ENCODE results near the gene TPM4.

Gene TPM4

GRCh38 chr19:16139752-16140151 lies 63.5 kb downstream of the TPM4 start:
- DNase-seq: no peak
- Mint-ChIP-seq H3K4me1 (peaks cover 41% of the 10 kb centered on the region), H3K9me3 (no peaks in the 10 kb centered on the region), H3K4me3 (no peak overlapping the region), H3K27me3 (no peaks in the 10 kb centered on the region), H3K27ac (no peak overlapping the region)
- ATAC-seq: no peak

GRCh38 chr19:16141043-16141442 lies 64.7 kb downstream of the TPM4 start:
- ATAC-seq (no peak), DNase-seq (no peak)
- H3K27ac Mint-ChIP-seq: peak overlapping the region in 1 of 2 donors; percentile 81
- H3K4me3 Mint-ChIP-seq: no peak overlapping the region
- peaks cover 54% of the 10 kb centered on the region for H3K4me1 Mint-ChIP-seq
- H3K9me3 Mint-ChIP-seq: no peaks in the 10 kb centered on the region
- H3K27me3 Mint-ChIP-seq: no peaks in the 10 kb centered on the region

GRCh38 chr19:16142032-16142580 lies 65.8 kb downstream of the TPM4 start:
- Mint-ChIP-seq H3K27ac (no peak overlapping the region), H3K9me3 (no peaks in the 10 kb centered on the region), H3K4me3 (no peak overlapping the region), H3K27me3 (no peaks in the 10 kb centered on the region), H3K4me1 (peaks cover 57% of the 10 kb centered on the region)
- ATAC-seq (no peak), DNase-seq (no peak)

- Mint-ChIP-seq H3K27me3 (no peaks in the 10 kb centered on the region), H3K4me1 (peaks cover 57% of the 10 kb centered on the region), H3K9me3 (no peaks in the 10 kb centered on the region), H3K4me3 (peak within 1 kb of the TSS; percentile 96 to 99), H3K27ac (peak within 1 kb of the TSS; percentile 98)
- ATAC-seq (peak; percentile 99), DNase-seq (peak; percentile 64 to 83)
These were observed 67.3 kb downstream of the TPM4 start, which contains the start of gene HSH2D for GRCh38 chr19:16143399-16144215. Gene HSH2D (plus strand): TSS chr19:16143685. CDS start chr19:16148751, 5,066 bp downstream.

- ATAC-seq (peak; percentile 35), DNase-seq (no peak)
- Mint-ChIP-seq H3K4me3 (peak overlapping the region; percentile 96 to 99), H3K9me3 (no peaks in the 10 kb centered on the region), H3K27me3 (no peaks in the 10 kb centered on the region), H3K27ac (peak overlapping the region; percentile 98), H3K4me1 (peaks cover 62% of the 10 kb centered on the region)
These were observed 67.9 kb downstream of the TPM4 start for GRCh38 chr19:16144216-16144581.

GRCh38 chr19:16146112-16146511 lies 69.8 kb downstream of the TPM4 start:
- peak overlapping the region; percentile 49 to 62 for H3K4me3 Mint-ChIP-seq
- no peaks in the 10 kb centered on the region for H3K9me3 Mint-ChIP-seq
- DNase-seq (no peak), ATAC-seq (no peak)
- peaks cover 58% of the 10 kb centered on the region for H3K4me1 Mint-ChIP-seq
- H3K27me3 Mint-ChIP-seq: no peaks in the 10 kb centered on the region
- H3K27ac Mint-ChIP-seq: no peak overlapping the region

GRCh38 chr19:16148443-16149229 lies 72.3 kb downstream of the TPM4 start:
- ATAC-seq (no peak), DNase-seq (no peak)
- H3K4me1 Mint-ChIP-seq: peaks cover 37% of the 10 kb centered on the region
- H3K4me3 Mint-ChIP-seq: no peak overlapping the region
- no peaks in the 10 kb centered on the region for H3K27me3 Mint-ChIP-seq
- H3K9me3 Mint-ChIP-seq: no peaks in the 10 kb centered on the region
- no peak overlapping the region for H3K27ac Mint-ChIP-seq

Measured in stimulated activated naive CD8-positive, alpha-beta T cell treated with anti-CD3 and anti-CD28 coated beads, Interleukin-15, amount 100 ng/mL, for 72 hours (primary cell).